Natural killer cell (primary cell): ENCODE data around the gene ABHD6. TPM values are rescaled to one million over a fixed set of nuclear protein-coding genes. Genes with fewer than 3 reads are reported as not detected.

ENCODE experiments used
- ATAC-seq, 3 donors: fragments of 150-1000 bp in 2 of 3; fragments of 200-7000 bp in 1 of 3; cut with Tn5 transposase; 1 replicate in 1 of 3; 2 replicates in 2 of 3; pipeline ENCODE4 v1.10.0; 2021; ENCODE audit warnings: mild to moderate bottlenecking in 2 of 3, moderate library complexity in 2 of 3
- DNase-seq, 2 donors: peaks; one replicate each; pipeline versions ENCODE4 v3.0.0 to v3.0.0-alpha.2; 2013 to 2021; ENCODE audit warnings: mixed read lengths in 1 of 2
- H3K27ac ChIP-seq: one replicate; pipeline ENCODE4 v1.5.1; 2013; ENCODE audit warnings: mild to moderate bottlenecking, low read length
- H3K27me3 ChIP-seq: one replicate; pipeline ENCODE4 v1.6.1; 2013; ENCODE audit warnings: low read length; ENCODE audit not compliant: control insufficient read depth, insufficient read depth
- H3K36me3 ChIP-seq: one replicate; pipeline ENCODE4 v1.6.1; 2013; ENCODE audit warnings: low read length; ENCODE audit not compliant: control insufficient read depth, insufficient read depth
- H3K4me1 ChIP-seq: one replicate; pipeline ENCODE4 v1.6.1; 2013; ENCODE audit warnings: low read length; ENCODE audit not compliant: control insufficient read depth, insufficient read depth
- H3K4me3 ChIP-seq: one replicate; pipeline ENCODE4 v1.5.1; 2013; ENCODE audit warnings: low read length
- H3K9me3 ChIP-seq: one replicate; pipeline ENCODE4 v1.6.1; 2013; ENCODE audit warnings: low read length; ENCODE audit not compliant: control insufficient read depth, insufficient read depth
- H3K27ac Mint-ChIP-seq, 2 donors: one replicate each; pipeline ENCODE4 v1.8.0; 2022; ENCODE audit warnings: mild to moderate bottlenecking in 2 of 2, mixed read lengths in 2 of 2, moderate library complexity in 1 of 2
- H3K27me3 Mint-ChIP-seq, 2 donors: one replicate each; pipeline ENCODE4 v1.8.0; 2022; ENCODE audit warnings: low read depth in 2 of 2, mixed read lengths in 2 of 2
- H3K36me3 Mint-ChIP-seq: one replicate; pipeline ENCODE4 v1.8.0; 2022; ENCODE audit warnings: mixed read lengths
- H3K4me1 Mint-ChIP-seq, 2 donors: one replicate each; pipeline ENCODE4 v1.8.0; 2022; ENCODE audit warnings: mixed read lengths in 2 of 2
- H3K4me3 Mint-ChIP-seq: one replicate; pipeline ENCODE4 v1.8.0; 2022; ENCODE audit warnings: mild to moderate bottlenecking, moderate library complexity, mixed read lengths
- H3K9me3 Mint-ChIP-seq, 2 donors: one replicate each; pipeline ENCODE4 v1.8.0; 2022; ENCODE audit warnings: mixed read lengths in 2 of 2
- CTCF ChIP-seq: fragments of 200-600 bp; IDR thresholded peaks from one replicate; pipeline ENCODE4 v1.8.0; 2022; ENCODE audit warnings: antibody characterized with exemption
- WGBS: methylation state at CpG from one replicate; pipeline ENCODE4 v1.1.7; 2013; ENCODE audit warnings: missing lambda C conversion rate; ENCODE audit not compliant: insufficient coverage; 5-methylcytosine and 5-hydroxymethylcytosine counted together
- intact Hi-C: fragments of 100-400 bp; cut with micrococcal nuclease; formaldehyde crosslinking; loops from one replicate; pipeline ENCODE4 v1.14.2; 2022
- total RNA-seq, 4 donors: library from RNA; stranded (reverse); fragments of 120-200 nt in 1 of 4; gene quantifications; one replicate each; pipeline versions ENCODE4 v1.2.3 to v1.2.4, GENCODE V29; 2013 to 2022

The ABHD6 gene
- total RNA-seq, 3 donors from 2014 or later (not counting 1 experiment from before 2014, with no cell fraction given), result 5.0 to 10.6 (median 9.3) TPM

GRCh38 chr3:58305882-58306711, 68.5 kb downstream of the ABHD6 start, which contains the start of the genes HTD2 and RPP14:
TSS of gene HTD2 (plus strand) at chr3:58306520. CDS start at chr3:58317614, 11,094 bp downstream.
TSS of gene RPP14 (plus strand) at chr3:58306245. CDS start at chr3:58310330, 4,085 bp downstream.
- H3K27me3 Mint-ChIP-seq, result peaks cover 8 to 17% of the 10 kb centered on the region in 2 donors
- peaks cover 3% of the 10 kb centered on the region for H3K36me3 ChIP-seq
- H3K27me3 ChIP-seq, result no peaks in the 10 kb centered on the region
- TF ChIP-seq CTCF, result peak; percentile 96
- no peaks in the 10 kb centered on the region for H3K36me3 Mint-ChIP-seq
- peak within 1 kb of the TSS; percentile 100 for H3K4me3 Mint-ChIP-seq
- peaks cover 0 to 2% of the 10 kb centered on the region in 2 donors for H3K9me3 Mint-ChIP-seq
- intact Hi-C loops, result loop anchor here (1.0 to 2.0 kb wide), 6 partner anchors 27 to 226 kb away; partner anchors contain the start of genes ABHD6, KCTD6, PDHB and PXK
- H3K27ac ChIP-seq, result peak within 1 kb of the TSS; percentile 95
- DNase-seq, result peak; percentile 99 to 100
- H3K27ac Mint-ChIP-seq, result peak within 1 kb of the TSS; percentile 99
- peaks cover 24% of the 10 kb centered on the region for H3K4me1 ChIP-seq
- peaks cover 9% of the 10 kb centered on the region for H3K9me3 ChIP-seq
- ATAC-seq, result peak; percentile 90 to 97 (median 91)
- H3K4me1 Mint-ChIP-seq, result peaks cover 30 to 32% of the 10 kb centered on the region in 2 donors
- WGBS, result 5% methylated on average over 71 of the region's 71 CpGs
- H3K4me3 ChIP-seq, result peak within 1 kb of the TSS; percentile 79

- WGBS, result 40% methylated on average over 9 of the region's 10 CpGs
Observed at GRCh38 chr3:58307639-58308215, 70.1 kb downstream of the ABHD6 start.

GRCh38 chr3:58308728-58309127, 71.1 kb downstream of the ABHD6 start:
- DNase-seq (peak in 1 of 2 donors; percentile 22), ATAC-seq (no peak)
- H3K36me3 Mint-ChIP-seq, result no peaks in the 10 kb centered on the region
- no peaks in the 10 kb centered on the region for H3K27me3 Mint-ChIP-seq
- H3K4me1 Mint-ChIP-seq, result peaks cover 30 to 32% of the 10 kb centered on the region in 2 donors
- H3K27ac ChIP-seq, result no peak overlapping the region
- no peaks in the 10 kb centered on the region for H3K9me3 Mint-ChIP-seq
- no peaks in the 10 kb centered on the region for H3K9me3 ChIP-seq
- no peaks in the 10 kb centered on the region for H3K27me3 ChIP-seq
- H3K4me1 ChIP-seq, result peaks cover 24% of the 10 kb centered on the region
- WGBS, result 88% methylated on average over 1 of the region's 1 CpG
- H3K4me3 ChIP-seq, result no peak overlapping the region
- TF ChIP-seq CTCF, result no peak
- H3K36me3 ChIP-seq, result peaks cover 22% of the 10 kb centered on the region
- peak overlapping the region; percentile 99 for H3K27ac Mint-ChIP-seq
- H3K4me3 Mint-ChIP-seq, result no peak overlapping the region
- intact Hi-C loops, result no loop called here

More at GRCh38 chr3:58307639-58308215, 70.1 kb downstream of the ABHD6 start:
- peaks cover 30 to 32% of the 10 kb centered on the region in 2 donors for H3K4me1 Mint-ChIP-seq
- peak in 1 of 2 donors; percentile 79 for DNase-seq
- H3K27ac ChIP-seq, result no peak overlapping the region
- H3K27me3 ChIP-seq, result no peaks in the 10 kb centered on the region
- peaks cover under 1 to 4% of the 10 kb centered on the region in 2 donors for H3K27me3 Mint-ChIP-seq
- intact Hi-C loops, result loop anchor here (2.0 kb wide), 1 partner anchor 25 kb away; the partner anchor contains the start of gene PXK
- H3K36me3 Mint-ChIP-seq, result no peaks in the 10 kb centered on the region
- no peaks in the 10 kb centered on the region for H3K9me3 Mint-ChIP-seq
- no peaks in the 10 kb centered on the region for H3K9me3 ChIP-seq
- H3K27ac Mint-ChIP-seq, result peak overlapping the region; percentile 99
- no peak for ATAC-seq
- H3K4me1 ChIP-seq, result peaks cover 24% of the 10 kb centered on the region
- peaks cover 15% of the 10 kb centered on the region for H3K36me3 ChIP-seq
- no peak overlapping the region for H3K4me3 ChIP-seq
- peak; percentile 65 for TF ChIP-seq CTCF
- peak overlapping the region; percentile 100 for H3K4me3 Mint-ChIP-seq
